KMS-11 (cell line): Measurements from ENCODE around the gene MRPS21.

Experiments
- H2AFZ ChIP-seq: fragments of 200-600 bp; sonication (generic); 2 replicates; pipeline ENCODE4 v1.6.1; 2016; ENCODE audit warnings: antibody characterized with exemption, mixed run types, low read depth
- H3K27ac ChIP-seq: fragments of 200-600 bp; sonication (generic); 2 replicates; pipeline ENCODE4 v1.6.1; 2016; ENCODE audit warnings: mild to moderate bottlenecking, mixed run types
- H3K27me3 ChIP-seq: fragments of 200-600 bp; sonication (generic); 2 replicates; pipeline ENCODE4 v1.6.1; 2017; ENCODE audit warnings: mild to moderate bottlenecking, low read depth, mixed run types, moderate library complexity; ENCODE audit not compliant: insufficient read depth
- H3K36me3 ChIP-seq: fragments of 200-600 bp; sonication (generic); 2 replicates; pipeline ENCODE4 v1.6.1; 2017; ENCODE audit warnings: mild to moderate bottlenecking, mixed run types; ENCODE audit not compliant: insufficient read depth
- H3K4me1 ChIP-seq: fragments of 200-600 bp; sonication (generic); 2 replicates; pipeline ENCODE4 v1.6.1; 2016; ENCODE audit warnings: mild to moderate bottlenecking, low read depth, mixed run types; ENCODE audit not compliant: poor library complexity, severe bottlenecking
- H3K4me2 ChIP-seq: fragments of 200-600 bp; sonication (generic); 2 replicates; pipeline ENCODE4 v1.7.0; 2016; ENCODE audit warnings: mild to moderate bottlenecking, mixed run types
- H3K4me3 ChIP-seq: fragments of 200-600 bp; sonication (generic); IDR thresholded peaks from 2 replicates; pipeline ENCODE4 v1.6.1; 2017; ENCODE audit warnings: low read depth, low read length, mixed read lengths; ENCODE audit not compliant: insufficient read depth
- H3K79me2 ChIP-seq: fragments of 200-600 bp; sonication (generic); 2 replicates; pipeline ENCODE4 v1.6.1; 2016; ENCODE audit warnings: low read depth, mixed run types; ENCODE audit not compliant: insufficient read depth
- H3K9ac ChIP-seq: fragments of 200-600 bp; sonication (generic); 2 replicates; pipeline ENCODE4 v1.6.1; 2016; ENCODE audit warnings: mild to moderate bottlenecking, mixed run types
- H4K20me1 ChIP-seq: fragments of 200-600 bp; sonication (generic); 2 replicates; pipeline ENCODE4 v1.6.1; 2016; ENCODE audit warnings: mild to moderate bottlenecking, mixed run types; ENCODE audit not compliant: insufficient read depth
- CTCF ChIP-seq: fragments of 200-600 bp; sonication (generic); conservative IDR thresholded peaks from 2 replicates; pipeline ENCODE4 v1.6.1; 2017; ENCODE audit warnings: low read depth, mild to moderate bottlenecking, antibody characterized with exemption, low read length, moderate library complexity, mixed read lengths

MRPS21 gene

GRCh38 chr1:150268705-150269403, 24.8 kb upstream of the MRPS21 start, which contains the start of gene APH1A:
TSS of gene APH1A (minus strand) at chr1:150269016. CDS start at chr1:150268810, 206 bp downstream.
- H3K4me3 ChIP-seq: peak within 1 kb of the TSS; percentile 99
- H3K27ac ChIP-seq: peak within 1 kb of the TSS; percentile 73
- peaks cover 22% of the 10 kb centered on the region for H3K79me2 ChIP-seq
- peaks cover 8% of the 10 kb centered on the region; the same call in 1 of the 2 replicates for H3K36me3 ChIP-seq
- no peaks in the 10 kb centered on the region for H3K27me3 ChIP-seq
- peak within 1 kb of the TSS; percentile 99 for H3K4me2 ChIP-seq
- no peak for TF ChIP-seq CTCF
- peak within 1 kb of the TSS; percentile 78 for H2AFZ ChIP-seq
- H4K20me1 ChIP-seq: no peaks in the 10 kb centered on the region
- peaks cover 20% of the 10 kb centered on the region for H3K4me1 ChIP-seq
- H3K9ac ChIP-seq: peak within 1 kb of the TSS; percentile 87

GRCh38 chr1:150269451-150269850, 24.2 kb upstream of the MRPS21 start:
- peak overlapping the region; percentile 78 for H2AFZ ChIP-seq
- H4K20me1 ChIP-seq: no peaks in the 10 kb centered on the region
- peaks cover 8% of the 10 kb centered on the region; the same call in 1 of the 2 replicates for H3K36me3 ChIP-seq
- H3K4me2 ChIP-seq: peak overlapping the region; percentile 99
- H3K27ac ChIP-seq: no peak overlapping the region
- no peaks in the 10 kb centered on the region for H3K27me3 ChIP-seq
- no peak for TF ChIP-seq CTCF
- peaks cover 20% of the 10 kb centered on the region for H3K4me1 ChIP-seq
- H3K79me2 ChIP-seq: peaks cover 22% of the 10 kb centered on the region
- H3K4me3 ChIP-seq: peak overlapping the region; percentile 99
- H3K9ac ChIP-seq: peak overlapping the region; percentile 87; the same call in 1 of the 2 replicates

- H3K4me1 ChIP-seq: peaks cover 20% of the 10 kb centered on the region
- no peaks in the 10 kb centered on the region; the same call in 1 of the 2 replicates for H3K36me3 ChIP-seq
- no peak overlapping the region for H3K4me2 ChIP-seq
- H3K4me3 ChIP-seq: no peak overlapping the region
- H3K9ac ChIP-seq: no peak overlapping the region
- H3K79me2 ChIP-seq: peaks cover 22% of the 10 kb centered on the region
- TF ChIP-seq CTCF: no peak
- H2AFZ ChIP-seq: no peak overlapping the region
- no peaks in the 10 kb centered on the region for H3K27me3 ChIP-seq
- H3K27ac ChIP-seq: no peak overlapping the region
- no peaks in the 10 kb centered on the region for H4K20me1 ChIP-seq
Measured at GRCh38 chr1:150271291-150271959, 22.2 kb upstream of the MRPS21 start.

- H3K4me2 ChIP-seq: no peak overlapping the region
- H3K4me3 ChIP-seq: no peak overlapping the region
- no peak for TF ChIP-seq CTCF
- H3K79me2 ChIP-seq: peaks cover 4% of the 10 kb centered on the region; the same call in 1 of the 2 replicates
- no peaks in the 10 kb centered on the region for H3K27me3 ChIP-seq
- no peaks in the 10 kb centered on the region for H4K20me1 ChIP-seq
- H2AFZ ChIP-seq: no peak overlapping the region
- H3K9ac ChIP-seq: no peak overlapping the region
- no peak overlapping the region for H3K27ac ChIP-seq
- peaks cover 8% of the 10 kb centered on the region for H3K4me1 ChIP-seq
- H3K36me3 ChIP-seq: no peaks in the 10 kb centered on the region
Measured at GRCh38 chr1:150273311-150273710, 20.4 kb upstream of the MRPS21 start.
